BJ (cell line): ENCODE results near the gene PIP5K1C. TPM values are rescaled to one million over a fixed set of nuclear protein-coding genes. Genes with fewer than 3 reads are reported as not detected.

Experiments
- CTCF ChIA-PET: fragments of 350-600 bp; formaldehyde crosslinking; extraction: SDS; loops from one replicate; lab custom pipeline; 2021; ENCODE audit warnings: antibody characterized with exemption, inconsistent platforms; lab: Yijun Ruan, JAX
- POLR2A ChIA-PET: fragments of 300-600 bp; sonication (Branson Sonifier 250); formaldehyde crosslinking; extraction: SDS; loops from one replicate; lab custom pipeline; 2021; ENCODE audit warnings: antibody characterized with exemption; lab: Charles Lee
- DNase-seq: peaks from one replicate; pipeline ENCODE4 v3.0.0-alpha.2; 2011; ENCODE audit warnings: low read depth
- H3K27me3 ChIP-seq: 2 replicates; pipeline ENCODE4 v1.6.0; 2011; ENCODE audit warnings: low read length; ENCODE audit not compliant: control insufficient read depth, insufficient read depth
- H3K36me3 ChIP-seq: 2 replicates; pipeline ENCODE4 v1.5.1; 2011; ENCODE audit warnings: low read length; ENCODE audit not compliant: control insufficient read depth, insufficient read depth
- H3K4me3 ChIP-seq: 2 replicates; pipeline ENCODE4 v1.5.1; 2011; ENCODE audit warnings: low read depth, mild to moderate bottlenecking, control low read depth, low read length
- polyA plus RNA-seq: library from polyadenylated mRNA; depleted of rRNA; stranded (reverse); fragments of >200 nt; gene quantifications from 2 replicates; pipeline ENCODE4 v1.2.3, GENCODE V29; 2011
- TF ChIP-seq, protein P1 (sequence below): IDR thresholded peaks from 2 replicates; pipeline ENCODE4 v1.5.1; 2011; ENCODE audit warnings: low read depth, mild to moderate bottlenecking, control low read depth, inconsistent platforms, low read length, moderate library complexity; ENCODE audit not compliant: insufficient read depth

PIP5K1C gene
- polyA plus RNA-seq, 1 experiment, result 35.3 TPM

- no peaks in the 10 kb centered on the region for H3K27me3 ChIP-seq
- ChIA-PET POLR2A (no interaction called here), CTCF (no interaction called here)
- H3K36me3 ChIP-seq, result peaks cover 23% of the 10 kb centered on the region
- TF ChIP-seq, protein P1, sequence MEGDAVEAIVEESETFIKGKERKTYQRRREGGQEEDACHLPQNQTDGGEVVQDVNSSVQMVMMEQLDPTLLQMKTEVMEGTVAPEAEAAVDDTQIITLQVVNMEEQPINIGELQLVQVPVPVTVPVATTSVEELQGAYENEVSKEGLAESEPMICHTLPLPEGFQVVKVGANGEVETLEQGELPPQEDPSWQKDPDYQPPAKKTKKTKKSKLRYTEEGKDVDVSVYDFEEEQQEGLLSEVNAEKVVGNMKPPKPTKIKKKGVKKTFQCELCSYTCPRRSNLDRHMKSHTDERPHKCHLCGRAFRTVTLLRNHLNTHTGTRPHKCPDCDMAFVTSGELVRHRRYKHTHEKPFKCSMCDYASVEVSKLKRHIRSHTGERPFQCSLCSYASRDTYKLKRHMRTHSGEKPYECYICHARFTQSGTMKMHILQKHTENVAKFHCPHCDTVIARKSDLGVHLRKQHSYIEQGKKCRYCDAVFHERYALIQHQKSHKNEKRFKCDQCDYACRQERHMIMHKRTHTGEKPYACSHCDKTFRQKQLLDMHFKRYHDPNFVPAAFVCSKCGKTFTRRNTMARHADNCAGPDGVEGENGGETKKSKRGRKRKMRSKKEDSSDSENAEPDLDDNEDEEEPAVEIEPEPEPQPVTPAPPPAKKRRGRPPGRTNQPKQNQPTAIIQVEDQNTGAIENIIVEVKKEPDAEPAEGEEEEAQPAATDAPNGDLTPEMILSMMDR, result no peak
- no peak for DNase-seq
- H3K4me3 ChIP-seq, result no peak overlapping the region
Measured at GRCh38 chr19:3613818-3614661, 86.2 kb downstream of the PIP5K1C start.

GRCh38 chr19:3612901-3613741 lies 87.1 kb downstream of the PIP5K1C start:
- Histone ChIP-seq H3K27me3 (no peaks in the 10 kb centered on the region), H3K36me3 (peaks cover 22% of the 10 kb centered on the region), H3K4me3 (no peak overlapping the region)
- ChIA-PET CTCF (no interaction called here), POLR2A (no interaction called here)
- no peak for DNase-seq
- TF ChIP-seq, protein P1, result no peak

DNA sequence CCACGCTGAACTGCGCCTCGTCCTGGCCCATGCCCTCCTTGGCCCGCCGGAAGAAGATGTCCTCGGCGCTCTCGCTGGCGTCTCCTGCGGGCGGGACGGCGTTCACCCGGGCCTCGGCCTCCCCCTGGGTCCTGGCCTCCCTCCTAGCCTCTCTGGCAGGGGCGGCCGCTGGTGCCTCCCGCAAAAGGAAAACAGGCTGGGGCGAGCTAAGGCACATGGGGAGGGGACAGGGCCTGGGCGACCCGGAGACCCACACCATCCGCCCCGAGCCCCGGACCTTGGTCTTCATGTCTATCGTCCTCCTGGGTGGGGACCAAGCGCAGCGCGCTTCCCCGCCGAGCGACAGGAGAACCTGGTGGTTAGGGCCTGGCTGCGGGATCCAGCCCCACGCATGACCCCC lies 87.9 kb downstream of the PIP5K1C start:
- TF ChIP-seq, protein P1, result no peak
- H3K27me3 ChIP-seq, result no peaks in the 10 kb centered on the region

DNA sequence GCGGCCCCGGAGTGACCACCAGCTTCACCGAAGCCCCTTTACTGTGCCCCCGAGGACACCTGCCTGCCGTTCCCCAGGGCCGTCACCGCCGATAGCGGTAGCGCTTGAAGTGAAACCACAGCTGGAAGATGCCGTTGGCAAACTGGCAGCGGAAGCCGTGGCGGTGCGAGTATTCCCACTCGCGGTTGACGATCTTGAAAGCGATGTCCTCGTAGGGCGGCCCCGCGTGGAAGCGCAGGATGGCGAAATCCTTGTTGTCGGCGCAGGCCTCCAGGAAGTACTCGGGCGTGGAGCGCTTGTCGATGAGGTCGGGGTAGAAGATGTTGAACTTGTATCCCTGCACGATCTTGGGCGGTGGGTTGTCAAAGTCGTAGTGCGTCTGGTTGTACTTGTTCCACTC lies 88.4 kb downstream of the PIP5K1C start:
- no peaks in the 10 kb centered on the region for H3K27me3 ChIP-seq
- no peak overlapping the region for H3K4me3 ChIP-seq
- H3K36me3 ChIP-seq, result peaks cover 20% of the 10 kb centered on the region
- TF ChIP-seq, protein P1, result no peak
- ChIA-PET POLR2A (no interaction called here), CTCF (no interaction called here)
- DNase-seq, result no peak

More for the DNA sequence above, 87.9 kb downstream of the PIP5K1C start:
- peaks cover 20% of the 10 kb centered on the region for H3K36me3 ChIP-seq
- ChIA-PET POLR2A (no interaction called here), CTCF (no interaction called here)
- H3K4me3 ChIP-seq, result no peak overlapping the region
- no peak for DNase-seq
